Gastroesophageal sphincter (tissue), 3 donors: ENCODE data around the gene TMEM132E.

ENCODE experiments used
- EP300 ChIP-seq: sonication (generic); formaldehyde crosslinking; IDR thresholded peaks from one replicate; pipeline ENCODE4 v1.6.1; 2017; ENCODE audit warnings: antibody characterized with exemption, mild to moderate bottlenecking
- POLR2A ChIP-seq, 2 donors: fragments of 450-650 bp; IDR thresholded peaks; one replicate each; pipeline ENCODE4 v1.6.1; 2017; ENCODE audit warnings: antibody characterized with exemption in 2 of 2, mild to moderate bottlenecking in 2 of 2, moderate library complexity in 1 of 2
- POLR2AphosphoS5 ChIP-seq: sonication (generic); formaldehyde crosslinking; IDR thresholded peaks from one replicate; pipeline ENCODE4 v1.6.1; 2017; ENCODE audit warnings: antibody characterized with exemption
- TF ChIP-seq, protein P1 (sequence below), 4 experiments: fragments of 200-600 bp in 2 of 4; fragments of 450-650 bp in 2 of 4; sonication (generic) in 1 of 4; IDR thresholded peaks; one replicate each; pipeline ENCODE4 v1.5.1; 2017 to 2019; ENCODE audit warnings: antibody characterized with exemption in 4 of 4, mild to moderate bottlenecking in 2 of 4, moderate library complexity in 2 of 4

- TF ChIP-seq, protein P1, sequence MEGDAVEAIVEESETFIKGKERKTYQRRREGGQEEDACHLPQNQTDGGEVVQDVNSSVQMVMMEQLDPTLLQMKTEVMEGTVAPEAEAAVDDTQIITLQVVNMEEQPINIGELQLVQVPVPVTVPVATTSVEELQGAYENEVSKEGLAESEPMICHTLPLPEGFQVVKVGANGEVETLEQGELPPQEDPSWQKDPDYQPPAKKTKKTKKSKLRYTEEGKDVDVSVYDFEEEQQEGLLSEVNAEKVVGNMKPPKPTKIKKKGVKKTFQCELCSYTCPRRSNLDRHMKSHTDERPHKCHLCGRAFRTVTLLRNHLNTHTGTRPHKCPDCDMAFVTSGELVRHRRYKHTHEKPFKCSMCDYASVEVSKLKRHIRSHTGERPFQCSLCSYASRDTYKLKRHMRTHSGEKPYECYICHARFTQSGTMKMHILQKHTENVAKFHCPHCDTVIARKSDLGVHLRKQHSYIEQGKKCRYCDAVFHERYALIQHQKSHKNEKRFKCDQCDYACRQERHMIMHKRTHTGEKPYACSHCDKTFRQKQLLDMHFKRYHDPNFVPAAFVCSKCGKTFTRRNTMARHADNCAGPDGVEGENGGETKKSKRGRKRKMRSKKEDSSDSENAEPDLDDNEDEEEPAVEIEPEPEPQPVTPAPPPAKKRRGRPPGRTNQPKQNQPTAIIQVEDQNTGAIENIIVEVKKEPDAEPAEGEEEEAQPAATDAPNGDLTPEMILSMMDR (IDR thresholded peaks at IDR 0.05), result no peak
- TF ChIP-seq EP300 (no peak), POLR2AphosphoS5 (no peak), POLR2A (IDR thresholded peaks at IDR 0.05) (no peak)
Measured at GRCh38 chr17:34592002-34592401, 12.6 kb downstream of the TMEM132E start.
